Natural killer cell (primary cell): ENCODE measurements around the gene PROCA1. TPM values are rescaled to one million over a fixed set of nuclear protein-coding genes. Genes with fewer than 3 reads are reported as not detected.
A peak's percentile ranks its signal among the peaks of the same experiment; 100 is the strongest.

Experiments
- ATAC-seq, 3 donors: fragments of 150-1000 bp in 2 of 3; fragments of 200-7000 bp in 1 of 3; cut with Tn5 transposase; 1 replicate in 1 of 3; 2 replicates in 2 of 3; pipeline ENCODE4 v1.10.0; 2021; ENCODE audit warnings: mild to moderate bottlenecking in 2 of 3, moderate library complexity in 2 of 3
- DNase-seq, 2 donors: peaks; one replicate each; pipeline versions ENCODE4 v3.0.0 to v3.0.0-alpha.2; 2013 to 2021; ENCODE audit warnings: mixed read lengths in 1 of 2
- H3K27ac ChIP-seq: one replicate; pipeline ENCODE4 v1.5.1; 2013; ENCODE audit warnings: mild to moderate bottlenecking, low read length
- H3K27me3 ChIP-seq: one replicate; pipeline ENCODE4 v1.6.1; 2013; ENCODE audit warnings: low read length; ENCODE audit not compliant: control insufficient read depth, insufficient read depth
- H3K36me3 ChIP-seq: one replicate; pipeline ENCODE4 v1.6.1; 2013; ENCODE audit warnings: low read length; ENCODE audit not compliant: control insufficient read depth, insufficient read depth
- H3K4me1 ChIP-seq: one replicate; pipeline ENCODE4 v1.6.1; 2013; ENCODE audit warnings: low read length; ENCODE audit not compliant: control insufficient read depth, insufficient read depth
- H3K4me3 ChIP-seq: one replicate; pipeline ENCODE4 v1.5.1; 2013; ENCODE audit warnings: low read length
- H3K9me3 ChIP-seq: one replicate; pipeline ENCODE4 v1.6.1; 2013; ENCODE audit warnings: low read length; ENCODE audit not compliant: control insufficient read depth, insufficient read depth
- H3K27ac Mint-ChIP-seq, 2 donors: one replicate each; pipeline ENCODE4 v1.8.0; 2022; ENCODE audit warnings: mild to moderate bottlenecking in 2 of 2, mixed read lengths in 2 of 2, moderate library complexity in 1 of 2
- H3K27me3 Mint-ChIP-seq, 2 donors: one replicate each; pipeline ENCODE4 v1.8.0; 2022; ENCODE audit warnings: low read depth in 2 of 2, mixed read lengths in 2 of 2
- H3K36me3 Mint-ChIP-seq: one replicate; pipeline ENCODE4 v1.8.0; 2022; ENCODE audit warnings: mixed read lengths
- H3K4me1 Mint-ChIP-seq, 2 donors: one replicate each; pipeline ENCODE4 v1.8.0; 2022; ENCODE audit warnings: mixed read lengths in 2 of 2
- H3K4me3 Mint-ChIP-seq: one replicate; pipeline ENCODE4 v1.8.0; 2022; ENCODE audit warnings: mild to moderate bottlenecking, moderate library complexity, mixed read lengths
- H3K9me3 Mint-ChIP-seq, 2 donors: one replicate each; pipeline ENCODE4 v1.8.0; 2022; ENCODE audit warnings: mixed read lengths in 2 of 2
- WGBS: methylation state at CpG from one replicate; pipeline ENCODE4 v1.1.7; 2013; ENCODE audit warnings: missing lambda C conversion rate; ENCODE audit not compliant: insufficient coverage; 5-methylcytosine and 5-hydroxymethylcytosine counted together
- intact Hi-C: fragments of 100-400 bp; cut with micrococcal nuclease; formaldehyde crosslinking; loops from one replicate; pipeline ENCODE4 v1.14.2; 2022
- total RNA-seq, 4 donors: library from RNA; stranded (reverse); fragments of 120-200 nt in 1 of 4; gene quantifications; one replicate each; pipeline versions ENCODE4 v1.2.3 to v1.2.4, GENCODE V29; 2013 to 2022
- TF ChIP-seq, protein P1 (sequence below): fragments of 200-600 bp; IDR thresholded peaks from one replicate; pipeline ENCODE4 v1.8.0; 2022; ENCODE audit warnings: antibody characterized with exemption

Gene PROCA1
- total RNA-seq, 3 donors from 2014 or later (not counting 1 experiment from before 2014, with no cell fraction given) = 2.3 to 5.8 (median 3.6) TPM

GRCh38 chr17:28718333-28719020, 6.8 kb upstream of the PROCA1 start:
- Histone ChIP-seq H3K27me3 (peaks cover 14% of the 10 kb centered on the region), H3K4me1 (peaks cover 48% of the 10 kb centered on the region), H3K4me3 (no peak overlapping the region)

GRCh38 chr17:28717578-28718332, 6.1 kb upstream of the PROCA1 start, which contains the start of gene RAB34:
TSS of gene RAB34 (minus strand) at chr17:28717868. CDS start at chr17:28717266, 602 bp downstream.
- Histone ChIP-seq H3K27ac (no peak within 1 kb of the TSS), H3K36me3 (peaks cover 19% of the 10 kb centered on the region), H3K4me3 (peak within 1 kb of the TSS; percentile 26), H3K9me3 (no peaks in the 10 kb centered on the region), H3K4me1 (peaks cover 47% of the 10 kb centered on the region), H3K27me3 (peaks cover 14% of the 10 kb centered on the region)
- 11% methylated on average over 56 of the region's 60 CpGs for WGBS
- no peaks in the 10 kb centered on the region for H3K36me3 Mint-ChIP-seq
- ATAC-seq (no peak), DNase-seq (peak in 1 of 2 donors; percentile 37)
- H3K27me3 Mint-ChIP-seq = peaks cover 15 to 28% of the 10 kb centered on the region in 2 donors
- H3K9me3 Mint-ChIP-seq = no peaks in the 10 kb centered on the region
- H3K4me1 Mint-ChIP-seq = peaks cover 17 to 36% of the 10 kb centered on the region in 2 donors
- H3K27ac Mint-ChIP-seq = peak within 1 kb of the TSS; percentile 3 to 16
- H3K4me3 Mint-ChIP-seq = peak within 1 kb of the TSS; percentile 40
- TF ChIP-seq, protein P1, sequence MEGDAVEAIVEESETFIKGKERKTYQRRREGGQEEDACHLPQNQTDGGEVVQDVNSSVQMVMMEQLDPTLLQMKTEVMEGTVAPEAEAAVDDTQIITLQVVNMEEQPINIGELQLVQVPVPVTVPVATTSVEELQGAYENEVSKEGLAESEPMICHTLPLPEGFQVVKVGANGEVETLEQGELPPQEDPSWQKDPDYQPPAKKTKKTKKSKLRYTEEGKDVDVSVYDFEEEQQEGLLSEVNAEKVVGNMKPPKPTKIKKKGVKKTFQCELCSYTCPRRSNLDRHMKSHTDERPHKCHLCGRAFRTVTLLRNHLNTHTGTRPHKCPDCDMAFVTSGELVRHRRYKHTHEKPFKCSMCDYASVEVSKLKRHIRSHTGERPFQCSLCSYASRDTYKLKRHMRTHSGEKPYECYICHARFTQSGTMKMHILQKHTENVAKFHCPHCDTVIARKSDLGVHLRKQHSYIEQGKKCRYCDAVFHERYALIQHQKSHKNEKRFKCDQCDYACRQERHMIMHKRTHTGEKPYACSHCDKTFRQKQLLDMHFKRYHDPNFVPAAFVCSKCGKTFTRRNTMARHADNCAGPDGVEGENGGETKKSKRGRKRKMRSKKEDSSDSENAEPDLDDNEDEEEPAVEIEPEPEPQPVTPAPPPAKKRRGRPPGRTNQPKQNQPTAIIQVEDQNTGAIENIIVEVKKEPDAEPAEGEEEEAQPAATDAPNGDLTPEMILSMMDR = no peak
- intact Hi-C loops = loop anchor here (2.0 to 10.0 kb wide), 4 partner anchors 35 to 383 kb away; partner anchors contain the start of genes BLTP2, IFT20, SDF2 and SUPT6H

More at GRCh38 chr17:28718333-28719020, 6.8 kb upstream of the PROCA1 start:
- no peak for DNase-seq
- 66% methylated on average over 17 of the region's 18 CpGs for WGBS
- peak overlapping the region; percentile 3 to 16 for H3K27ac Mint-ChIP-seq
- peaks cover 15 to 28% of the 10 kb centered on the region in 2 donors for H3K27me3 Mint-ChIP-seq
- Histone ChIP-seq H3K27ac (no peak overlapping the region), H3K9me3 (no peaks in the 10 kb centered on the region), H3K36me3 (peaks cover 27% of the 10 kb centered on the region)
- no peaks in the 10 kb centered on the region for H3K36me3 Mint-ChIP-seq
- intact Hi-C loops = loop anchor here (1.0 to 10.0 kb wide), 6 partner anchors 10 to 384 kb away; partner anchors contain the start of genes BLTP2, IFT20, NEK8 and PHF12
- peak overlapping the region; percentile 40 for H3K4me3 Mint-ChIP-seq
- TF ChIP-seq, protein P1 = no peak
- ATAC-seq = no peak
- H3K4me1 Mint-ChIP-seq = peaks cover 17 to 36% of the 10 kb centered on the region in 2 donors
- H3K9me3 Mint-ChIP-seq = no peaks in the 10 kb centered on the region

- H3K9me3 ChIP-seq = no peaks in the 10 kb centered on the region
- intact Hi-C loops = loop anchor here (5.0 to 10.0 kb wide), 3 partner anchors 35 to 382 kb away; partner anchors contain the start of genes IFT20, SDF2, SUPT6H and TNFAIP1
- peaks cover 14% of the 10 kb centered on the region for H3K27me3 ChIP-seq
- peaks cover 15 to 28% of the 10 kb centered on the region in 2 donors for H3K27me3 Mint-ChIP-seq
- ATAC-seq (no peak), DNase-seq (no peak)
- WGBS = 31% methylated on average over 63 of the region's 63 CpGs
- H3K27ac Mint-ChIP-seq = no peak overlapping the region
- peak overlapping the region; percentile 26 for H3K4me3 ChIP-seq
- no peaks in the 10 kb centered on the region for H3K9me3 Mint-ChIP-seq
- H3K27ac ChIP-seq = no peak overlapping the region
- no peaks in the 10 kb centered on the region for H3K36me3 Mint-ChIP-seq
- peaks cover 47% of the 10 kb centered on the region for H3K4me1 ChIP-seq
- TF ChIP-seq, protein P1 = no peak
- H3K4me3 Mint-ChIP-seq = peak overlapping the region; percentile 31
- H3K4me1 Mint-ChIP-seq = peaks cover 24 to 41% of the 10 kb centered on the region in 2 donors
- peaks cover 11% of the 10 kb centered on the region for H3K36me3 ChIP-seq
Measured at GRCh38 chr17:28716740-28717577, 5.3 kb upstream of the PROCA1 start.
